ENCODE results near the gene C1orf105.
A peak's percentile ranks its signal among the peaks of the same experiment; 100 is the strongest.

Gene C1orf105

DNA sequence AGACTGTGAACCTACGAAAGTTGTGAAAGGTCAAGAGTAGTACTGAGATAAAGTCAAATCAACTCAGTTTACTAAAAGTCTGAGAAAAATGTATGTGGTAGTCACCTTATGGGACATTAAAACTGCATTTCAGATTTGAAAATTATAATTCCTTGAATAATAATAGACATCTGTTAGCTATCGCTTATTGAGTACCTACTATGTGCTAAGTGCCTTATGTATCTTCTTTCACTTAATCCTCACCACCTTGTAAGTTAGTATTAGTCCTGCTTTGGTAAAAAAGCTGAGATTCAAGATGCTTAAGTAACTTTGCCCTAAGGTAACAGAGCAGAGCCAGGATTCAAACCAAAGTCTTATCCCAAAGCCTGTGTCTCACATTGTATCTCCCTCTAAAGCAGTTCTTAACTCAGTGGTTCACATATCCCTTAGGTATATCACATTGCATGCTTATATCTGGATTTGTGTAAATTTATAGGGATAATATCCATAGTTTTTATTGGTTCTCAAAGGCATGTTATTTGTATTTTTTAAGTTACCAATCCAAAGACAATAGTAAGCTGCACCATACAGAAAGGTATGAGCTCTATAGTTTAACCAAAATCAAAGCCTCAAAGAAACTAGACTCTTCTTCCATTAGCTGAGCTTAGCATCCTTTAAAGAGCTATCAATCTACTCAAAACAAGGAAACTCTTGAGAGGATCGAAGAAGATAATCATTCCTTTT, 22.5 kb downstream of the C1orf105 start:
- H3K36me3 Mint-ChIP-seq (ENCODE audit: low read depth): peaks cover 36% of the 10 kb centered on the region
- peaks cover 4% of the 10 kb centered on the region for H3K27me3 Mint-ChIP-seq (ENCODE audit: low read depth, poor library complexity)
- H3K4me1 Mint-ChIP-seq: peaks cover 27% of the 10 kb centered on the region
- H3K27ac Mint-ChIP-seq: no peak overlapping the region
- TF ChIP-seq, protein P1, sequence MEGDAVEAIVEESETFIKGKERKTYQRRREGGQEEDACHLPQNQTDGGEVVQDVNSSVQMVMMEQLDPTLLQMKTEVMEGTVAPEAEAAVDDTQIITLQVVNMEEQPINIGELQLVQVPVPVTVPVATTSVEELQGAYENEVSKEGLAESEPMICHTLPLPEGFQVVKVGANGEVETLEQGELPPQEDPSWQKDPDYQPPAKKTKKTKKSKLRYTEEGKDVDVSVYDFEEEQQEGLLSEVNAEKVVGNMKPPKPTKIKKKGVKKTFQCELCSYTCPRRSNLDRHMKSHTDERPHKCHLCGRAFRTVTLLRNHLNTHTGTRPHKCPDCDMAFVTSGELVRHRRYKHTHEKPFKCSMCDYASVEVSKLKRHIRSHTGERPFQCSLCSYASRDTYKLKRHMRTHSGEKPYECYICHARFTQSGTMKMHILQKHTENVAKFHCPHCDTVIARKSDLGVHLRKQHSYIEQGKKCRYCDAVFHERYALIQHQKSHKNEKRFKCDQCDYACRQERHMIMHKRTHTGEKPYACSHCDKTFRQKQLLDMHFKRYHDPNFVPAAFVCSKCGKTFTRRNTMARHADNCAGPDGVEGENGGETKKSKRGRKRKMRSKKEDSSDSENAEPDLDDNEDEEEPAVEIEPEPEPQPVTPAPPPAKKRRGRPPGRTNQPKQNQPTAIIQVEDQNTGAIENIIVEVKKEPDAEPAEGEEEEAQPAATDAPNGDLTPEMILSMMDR (IDR thresholded peaks at IDR 0.05): no peak
- H3K9me3 Mint-ChIP-seq: peaks cover 4% of the 10 kb centered on the region
- no peak for DNase-seq
- peak overlapping the region; percentile 93 for H3K4me3 Mint-ChIP-seq

DNA sequence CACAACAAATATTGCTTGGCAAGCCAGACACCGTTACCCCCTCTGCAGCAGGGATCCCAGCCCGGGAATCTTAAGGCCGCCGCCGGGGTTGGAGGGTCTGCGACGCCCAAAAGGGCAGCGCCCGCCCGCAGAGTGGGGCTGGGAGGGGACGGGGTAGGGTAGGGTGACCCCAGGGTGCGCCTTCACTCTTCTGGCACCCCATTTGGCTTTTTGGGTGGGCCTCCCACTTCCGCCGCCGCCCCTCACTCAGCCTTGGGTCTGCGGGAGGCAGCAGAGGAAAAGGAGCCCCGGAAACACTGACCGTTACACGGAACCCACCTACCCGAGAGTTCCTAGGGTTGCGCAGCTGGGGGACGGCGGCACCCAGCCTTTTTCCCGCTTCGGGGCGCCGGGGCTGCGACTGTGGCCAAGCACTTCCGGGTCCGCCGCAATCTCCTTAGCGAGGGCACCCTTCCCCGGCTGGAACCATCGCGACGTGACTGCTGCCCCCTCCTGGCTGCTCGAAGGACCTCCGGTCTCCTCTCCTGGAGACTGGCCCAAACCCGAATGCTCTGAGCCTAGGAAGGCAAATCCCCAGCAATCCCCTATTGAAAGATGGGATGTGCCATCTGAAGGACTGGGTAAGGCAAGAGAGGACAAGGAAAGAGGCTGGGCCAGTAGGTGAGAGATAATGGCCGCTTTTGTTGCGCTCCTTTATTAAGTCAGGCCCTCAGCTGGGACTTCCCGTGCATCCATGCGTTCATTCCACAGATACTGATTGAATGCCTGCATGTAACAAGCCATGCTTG, 23.4 kb downstream of the C1orf105 start, which contains the start of gene PIGC:
Gene PIGC, minus strand, starts transcription at position 404 of the 788 bp plus-strand sequence. CDS start 1,447 bp downstream, outside the sequence.
- Mint-ChIP-seq H3K9me3 (no peaks in the 10 kb centered on the region), H3K27me3 (ENCODE audit: low read depth, poor library complexity) (peaks cover 7% of the 10 kb centered on the region), H3K36me3 (ENCODE audit: low read depth) (peaks cover 31% of the 10 kb centered on the region), H3K4me1 (peaks cover 27% of the 10 kb centered on the region), H3K27ac (peak within 1 kb of the TSS; percentile 65), H3K4me3 (peak within 1 kb of the TSS; percentile 93)
- peak; percentile 90 for DNase-seq
- TF ChIP-seq, protein P1 (IDR thresholded peaks at IDR 0.05): peak; percentile 75

DNA sequence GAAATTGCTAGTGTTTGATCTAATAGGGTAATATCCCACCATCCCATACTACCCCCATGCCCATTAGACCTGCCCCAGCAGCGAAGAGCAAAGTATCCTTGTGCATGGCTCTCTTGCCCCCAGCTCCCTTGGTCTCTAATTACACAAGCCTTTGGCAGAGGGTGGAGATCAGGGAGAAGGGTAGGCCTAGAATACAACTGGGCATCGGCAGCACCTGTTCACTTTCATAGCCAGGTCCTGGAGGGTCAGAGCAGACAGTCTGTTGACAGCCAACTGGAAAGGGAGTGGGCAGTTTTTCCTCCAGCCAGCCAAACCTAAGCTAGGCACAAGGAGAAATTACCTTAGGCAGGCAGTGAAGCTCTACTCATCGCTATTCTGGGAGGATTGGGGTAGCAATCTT, 26.1 kb downstream of the C1orf105 start:
- peaks cover 11% of the 10 kb centered on the region for H3K36me3 Mint-ChIP-seq (ENCODE audit: low read depth)
- peaks cover 8% of the 10 kb centered on the region for H3K27me3 Mint-ChIP-seq (ENCODE audit: low read depth, poor library complexity)
- H3K9me3 Mint-ChIP-seq: no peaks in the 10 kb centered on the region
- TF ChIP-seq, protein P1 (IDR thresholded peaks at IDR 0.05): no peak
- no peak for DNase-seq
- H3K4me1 Mint-ChIP-seq: peaks cover 52% of the 10 kb centered on the region
- no peak overlapping the region for H3K4me3 Mint-ChIP-seq
- H3K27ac Mint-ChIP-seq: no peak overlapping the region

DNA sequence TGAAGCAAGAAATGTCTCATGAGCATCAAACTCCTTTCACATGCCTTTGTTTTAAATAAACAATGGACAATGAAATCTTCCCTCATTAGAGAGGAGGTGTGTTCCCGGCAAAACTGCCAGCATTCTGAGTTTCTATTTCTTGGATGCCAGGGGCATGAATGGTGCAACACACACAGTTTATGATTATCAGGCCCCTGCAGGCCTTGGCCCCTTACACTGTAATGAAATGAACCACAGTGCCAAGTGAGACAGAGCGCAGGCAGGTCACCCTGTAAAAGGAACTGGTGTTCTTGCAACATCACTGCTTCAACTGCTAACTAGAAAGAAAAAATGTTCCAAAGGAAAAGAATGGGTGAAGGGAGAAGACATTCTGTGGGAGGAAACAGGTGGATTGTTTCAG, 27.2 kb downstream of the C1orf105 start:
- peaks cover 48% of the 10 kb centered on the region for H3K4me1 Mint-ChIP-seq
- H3K36me3 Mint-ChIP-seq (ENCODE audit: low read depth): peaks cover under 1% of the 10 kb centered on the region
- peaks cover 8% of the 10 kb centered on the region for H3K27me3 Mint-ChIP-seq (ENCODE audit: low read depth, poor library complexity)
- no peak overlapping the region for H3K27ac Mint-ChIP-seq
- DNase-seq: no peak
- TF ChIP-seq, protein P1 (IDR thresholded peaks at IDR 0.05): no peak
- H3K4me3 Mint-ChIP-seq: no peak overlapping the region
- H3K9me3 Mint-ChIP-seq: no peaks in the 10 kb centered on the region

DNA sequence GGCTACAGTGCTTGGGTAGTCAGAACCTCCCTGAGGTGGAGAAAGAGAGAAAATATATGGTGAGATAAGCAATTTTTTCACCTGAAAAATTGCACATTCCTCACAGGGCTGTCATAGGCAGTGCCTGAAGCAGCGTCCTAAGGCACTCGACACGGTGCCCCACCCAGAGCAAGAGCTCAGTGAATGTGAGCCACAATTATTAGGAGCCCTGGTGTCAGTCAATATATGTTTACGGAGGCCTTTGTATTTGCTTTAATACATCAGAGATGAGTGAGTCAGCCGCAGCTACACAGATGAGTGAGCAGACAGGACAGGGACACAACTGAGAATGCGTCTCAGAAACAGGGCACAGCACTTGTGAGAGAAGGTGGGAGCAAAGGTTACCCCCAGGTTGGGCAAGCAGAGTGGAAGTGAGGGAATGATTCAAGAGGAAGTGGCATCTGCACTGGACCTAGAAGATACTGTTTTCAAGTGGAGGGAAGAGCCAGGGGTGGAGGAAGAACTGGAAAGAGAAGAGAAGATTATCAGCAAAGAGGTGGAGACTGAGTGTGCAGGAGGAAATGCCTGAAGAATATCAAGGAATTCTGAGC, 28.6 kb downstream of the C1orf105 start:
- H3K4me3 Mint-ChIP-seq: no peak overlapping the region
- no peak for DNase-seq
- H3K27me3 Mint-ChIP-seq (ENCODE audit: low read depth, poor library complexity): peaks cover 8% of the 10 kb centered on the region
- H3K27ac Mint-ChIP-seq: no peak overlapping the region
- TF ChIP-seq, protein P1 (IDR thresholded peaks at IDR 0.05): no peak
- H3K9me3 Mint-ChIP-seq: no peaks in the 10 kb centered on the region
- H3K36me3 Mint-ChIP-seq (ENCODE audit: low read depth): no peaks in the 10 kb centered on the region
- peaks cover 43% of the 10 kb centered on the region for H3K4me1 Mint-ChIP-seq

Measured in nephron progenitor cell (in vitro differentiated cells).